GM12878 (cell line): ENCODE results near the gene ZNF341. TPM values are rescaled to one million over a fixed set of nuclear protein-coding genes. Genes with fewer than 3 reads are reported as not detected.

Experiments
- ATAC-seq: fragments of 200-7000 bp; cut with Tn5 transposase; 3 replicates; pipeline ENCODE4 v1.9.1; 2020; ENCODE audit warnings: mild to moderate bottlenecking, moderate library complexity
- BruUV-seq: library from RNA; stranded (reverse); fragments of 400-500 nt; replicated peaks from 2 replicates; lab custom pipeline; 2021; lab: Mats Ljungman, UMichigan
- CTCF ChIA-PET: fragments of 300-600 bp; sonication (Branson Sonifier 250); formaldehyde crosslinking; extraction: SDS; loops from one replicate; lab custom pipeline; 2021; ENCODE audit warnings: inconsistent platforms; lab: Yijun Ruan, JAX
- POLR2A ChIA-PET: fragments of 350-600 bp; formaldehyde crosslinking; extraction: SDS; loops from one replicate; lab custom pipeline; 2021; ENCODE audit warnings: inconsistent platforms; lab: Charles Lee
- RAD21 ChIA-PET: fragments of 300-600 bp; sonication (Branson Sonifier 250); formaldehyde crosslinking; loops from one replicate; lab custom pipeline; 2023; ENCODE audit warnings: antibody characterized with exemption; ENCODE audit not compliant: unreplicated experiment; lab: Charles Lee
- SMC1A ChIA-PET: fragments of 300-600 bp; sonication (Branson Sonifier 250); formaldehyde crosslinking; loops from one replicate; lab custom pipeline; 2023; ENCODE audit not compliant: unreplicated experiment, uncharacterized antibody; lab: Charles Lee
- DNase-seq: peaks from one replicate; pipeline ENCODE4 v3.0.0-alpha.2; 2011; ENCODE audit warnings: low read depth, low spot score
- FAIRE-seq: peaks from 3 replicates; lab custom pipeline; 2011; peaks lifted over from hg19 to GRCh38; lab: Jason Lieb, UNC
- H2AFZ ChIP-seq: 2 replicates; pipeline ENCODE4 v1.6.0; 2011; ENCODE audit warnings: low read depth, low read length, control low read depth; ENCODE audit not compliant: control insufficient read depth
- H3K27ac ChIP-seq: 2 replicates; pipeline ENCODE4 v1.5.1; 2011; ENCODE audit warnings: control low read depth; ENCODE audit not compliant: control insufficient read depth, insufficient read depth
- H3K27me3 ChIP-seq, 2 experiments: replicated peaks in 1 of 2; 2 replicates each; pipeline versions ENCODE4 v1.6.0 to v1.6.1; 2011; ENCODE audit warnings: low read length in 1 of 2; ENCODE audit not compliant: control insufficient read depth in 2 of 2, insufficient read depth in 2 of 2
- H3K36me3 ChIP-seq, 2 experiments: 2 replicates each; pipeline ENCODE4 v1.5.1; 2011; ENCODE audit warnings: low read length in 1 of 2; ENCODE audit not compliant: control insufficient read depth in 2 of 2, insufficient read depth in 2 of 2
- H3K4me1 ChIP-seq: 2 replicates; pipeline ENCODE4 v1.6.1; 2011; ENCODE audit warnings: mild to moderate bottlenecking, low read length, moderate library complexity, mixed read lengths; ENCODE audit not compliant: control insufficient read depth, insufficient read depth
- H3K4me2 ChIP-seq: 2 replicates; pipeline ENCODE4 v1.6.0; 2011; ENCODE audit warnings: control low read depth; ENCODE audit not compliant: control insufficient read depth, insufficient read depth
- H3K4me3 ChIP-seq: fragments of 200-600 bp; sonication (generic); 2 replicates; pipeline ENCODE4 v1.5.1; 2016
- H3K79me2 ChIP-seq: 2 replicates; pipeline ENCODE4 v1.6.0; 2011; ENCODE audit warnings: low read length; ENCODE audit not compliant: control insufficient read depth, insufficient read depth
- H3K9ac ChIP-seq: 2 replicates; pipeline ENCODE4 v1.8.0; 2011; ENCODE audit warnings: low read length, control low read depth, mixed read lengths; ENCODE audit not compliant: control insufficient read depth, insufficient read depth
- H3K9me3 ChIP-seq: replicated peaks from 3 replicates; pipeline ENCODE4 v1.5.1; 2011; ENCODE audit warnings: mild to moderate bottlenecking, low read length; ENCODE audit not compliant: control insufficient read depth, insufficient read depth
- H4K20me1 ChIP-seq: 2 replicates; pipeline ENCODE4 v1.6.0; 2011; ENCODE audit not compliant: control insufficient read depth, insufficient read depth
- BMI1 ChIP-seq: fragments of 450-650 bp; IDR thresholded peaks from 2 replicates; pipeline ENCODE4 v1.6.1; 2016; ENCODE audit warnings: mild to moderate bottlenecking, moderate library complexity, borderline replicate concordance
- FOXK2 ChIP-seq: fragments of 450-650 bp; IDR thresholded peaks from 2 replicates; pipeline ENCODE4 v1.6.1; 2017; ENCODE audit warnings: mild to moderate bottlenecking, moderate library complexity
- FOXM1 ChIP-seq: IDR thresholded peaks from 2 replicates; pipeline ENCODE4 v1.6.1; 2012; ENCODE audit warnings: low read depth, mild to moderate bottlenecking, inconsistent platforms, low read length, moderate library complexity
- HSF1 ChIP-seq: fragments of 150-350 bp; IDR thresholded peaks from 2 replicates; pipeline ENCODE4 v1.6.1; 2014; ENCODE audit warnings: mild to moderate bottlenecking, low read depth, low read length
- KDM1A ChIP-seq: fragments of 200-600 bp; sonication (generic); IDR thresholded peaks from 2 replicates; pipeline ENCODE4 v1.6.1; 2016; ENCODE audit warnings: borderline replicate concordance
- RAD21 ChIP-seq: IDR thresholded peaks from 2 replicates; pipeline ENCODE4 v1.6.1; 2011; ENCODE audit warnings: mild to moderate bottlenecking, low read depth, low read length, moderate library complexity; ENCODE audit not compliant: insufficient read depth
- RELB ChIP-seq: fragments of 450-650 bp; IDR thresholded peaks from 2 replicates; pipeline ENCODE4 v1.6.1; 2017; ENCODE audit warnings: low read depth, mild to moderate bottlenecking, moderate library complexity
- SPI1 ChIP-seq: IDR thresholded peaks from 2 replicates; pipeline ENCODE4 v1.6.1; 2011; ENCODE audit warnings: low read depth, mild to moderate bottlenecking, low read length, moderate library complexity, borderline replicate concordance; ENCODE audit not compliant: insufficient read depth
- ZBTB11 ChIP-seq: fragments of 450-650 bp; formaldehyde crosslinking; IDR thresholded peaks from 2 replicates; pipeline ENCODE4 v1.5.0; 2022; ENCODE audit warnings: mild to moderate bottlenecking, missing genetic modification characterization
- ZNF24 ChIP-seq: fragments of 450-650 bp; IDR thresholded peaks from 2 replicates; pipeline ENCODE4 v1.6.1; 2017; ENCODE audit warnings: antibody characterized with exemption, mild to moderate bottlenecking
- WGBS: methylation state at CpG from one replicate; pipeline ENCODE4 v1.1.6; 2016; ENCODE audit warnings: low lambda C conversion rate; ENCODE audit not compliant: insufficient replicate concordance, insufficient coverage; ENCODE audit errors: missing lambda C conversion rate; 5-methylcytosine and 5-hydroxymethylcytosine counted together
- in situ Hi-C: fragments of 300-500 bp; cut with MboI; formaldehyde crosslinking; loops from 9 replicates; pipeline ENCODE4 v1.14.3; 2018; ENCODE audit warnings: mixed read lengths
- intact Hi-C: fragments of 100-400 bp; cut with micrococcal nuclease; formaldehyde crosslinking; loops from one replicate; pipeline ENCODE4 v1.14.2; 2022; ENCODE audit not compliant: unreplicated experiment
- polyA plus RNA-seq, 11 experiments: library from polyadenylated mRNA; depleted of rRNA in 4 of 11; unstranded in 6 of 11; stranded (reverse) in 5 of 11; fragments of >200 nt; fragmentation: Nextera tagmentation in 4 of 11; fragmentation: Illumina TruSeq in 1 of 11; extraction: Ambion mirVana in 4 of 11; extraction: Trizol in 1 of 11; gene quantifications; 1 replicate in 1 of 11; 2 replicates in 10 of 11; pipeline versions ENCODE4 v1.2.1 to v1.2.3, GENCODE V29; 2011 to 2016; ENCODE audit warnings: inconsistent platforms in 2 of 11, missing spikeins in 2 of 11, low read depth in 1 of 11
- total RNA-seq, 4 experiments: library from RNA; depleted of rRNA in 3 of 4; stranded (reverse); fragments of >200 nt in 3 of 4; fragmentation: Illumina TruSeq in 1 of 4; extraction: Trizol in 1 of 4; gene quantifications; 2 replicates each; pipeline versions ENCODE4 v1.2.1 to v1.2.3, GENCODE V29; 2013 to 2021

Gene ZNF341
- total and polyA plus RNA-seq, 10 of the 15 experiments (the other 5 are each of a cell fraction or from before 2014, with no cell fraction given): 0.18 to 5.0 (median 2.6) TPM

- ChIA-PET SMC1A (no interaction called here), POLR2A (interaction anchor here (0.7 kb wide), 1 partner anchor 20 kb away, joined by 3 read pairs; no protein-coding TSS in a partner anchor)
- FAIRE-seq: no peak
- no peaks in the 10 kb centered on the region for H3K79me2 ChIP-seq
- WGBS: 94% methylated on average over 3 of the region's 5 CpGs
- no peak overlapping the region for H3K4me2 ChIP-seq
- TF ChIP-seq FOXM1: no peak
- TF ChIP-seq ZBTB11 (CRISPR knock-in tag): no peak
- TF ChIP-seq BMI1: no peak
- TF ChIP-seq, all 136 proteins: peak for 0
- intact Hi-C loops: no loop called here
- ATAC-seq (no peak), DNase-seq (no peak)
- in situ Hi-C loops: no loop called here
- no peaks in the 10 kb centered on the region for H3K9me3 ChIP-seq
- no peaks in the 10 kb centered on the region for H3K27me3 ChIP-seq
- no peak overlapping the region for H3K27ac ChIP-seq
- no peaks in the 10 kb centered on the region; a peak in 1 of 4 replicates for H3K36me3 ChIP-seq
- CTCF ChIA-PET: no interaction called here
- peaks cover 33% of the 10 kb centered on the region for H3K4me1 ChIP-seq
- RAD21 ChIA-PET: no interaction called here
- no peak overlapping the region for H3K4me3 ChIP-seq
- no peaks in the 10 kb centered on the region for H4K20me1 ChIP-seq
- no peak overlapping the region for H3K9ac ChIP-seq
- H2AFZ ChIP-seq: no peak overlapping the region
- no TSS peak for BruUV-seq
Observed at GRCh38 chr20:33783818-33784217, 52.0 kb downstream of the ZNF341 start.

- Histone ChIP-seq H3K4me1 (peaks cover 28% of the 10 kb centered on the region), H3K79me2 (no peaks in the 10 kb centered on the region), H3K4me3 (no peak overlapping the region), H3K9ac (no peak overlapping the region), H3K4me2 (no peak overlapping the region), H4K20me1 (no peaks in the 10 kb centered on the region), H2AFZ (no peak overlapping the region), H3K9me3 (no peaks in the 10 kb centered on the region), H3K27ac (no peak overlapping the region), H3K27me3 (no peaks in the 10 kb centered on the region), H3K36me3 (no peaks in the 10 kb centered on the region; a peak in 1 of 4 replicates)
- ChIA-PET CTCF (no interaction called here), SMC1A (no interaction called here), RAD21 (no interaction called here), POLR2A (no interaction called here)
- ATAC-seq (no peak), FAIRE-seq (no peak), DNase-seq (no peak)
- WGBS: 100% methylated on average over 1 of the region's 2 CpGs
- intact Hi-C loops (no loop called here), in situ Hi-C loops (no loop called here)
- BruUV-seq: no TSS peak
- TF ChIP-seq FOXK2 (no peak), ZNF24 (no peak), HSF1 (no peak), KDM1A (no peak), SPI1 (no peak), RELB (no peak), RAD21 (no peak)
Observed at GRCh38 chr20:33784225-33784624, 52.4 kb downstream of the ZNF341 start.
